Neural progenitor cell (in vitro differentiated cells): ENCODE data around the gene ACBD6. TPM values are rescaled to one million over a fixed set of nuclear protein-coding genes. Genes with fewer than 3 reads are reported as not detected.

ENCODE experiments used
- DNase-seq: peaks from one replicate; pipeline ENCODE4 v3.0.0-alpha.2; 2016; ENCODE audit warnings: low spot score
- H2AFZ ChIP-seq: fragments of 200-600 bp; sonication (generic); replicated peaks from 2 replicates; pipeline ENCODE4 v1.6.1; 2016; ENCODE audit warnings: antibody characterized with exemption
- H3F3A ChIP-seq: fragments of 200-600 bp; sonication (generic); 2 replicates; pipeline ENCODE4 v1.6.1; 2016; ENCODE audit warnings: antibody characterized with exemption, low read depth
- H3K27ac ChIP-seq: fragments of 200-600 bp; sonication (generic); 2 replicates; pipeline ENCODE4 v1.5.1; 2016; ENCODE audit warnings: mild to moderate bottlenecking
- H3K27me3 ChIP-seq: fragments of 200-600 bp; sonication (generic); 2 replicates; pipeline ENCODE4 v1.6.1; 2016; ENCODE audit warnings: mild to moderate bottlenecking, moderate library complexity
- H3K36me3 ChIP-seq: fragments of 200-600 bp; sonication (generic); 2 replicates; pipeline ENCODE4 v1.5.1; 2016
- H3K4me1 ChIP-seq: fragments of 200-600 bp; sonication (generic); 2 replicates; pipeline ENCODE4 v1.6.1; 2016; ENCODE audit warnings: mixed run types
- H3K4me2 ChIP-seq: fragments of 200-600 bp; sonication (generic); 2 replicates; pipeline ENCODE4 v1.6.1; 2016
- H3K4me3 ChIP-seq: fragments of 200-600 bp; sonication (generic); 2 replicates; pipeline ENCODE4 v1.5.1; 2016
- H3K79me2 ChIP-seq: fragments of 200-600 bp; sonication (generic); 2 replicates; pipeline ENCODE4 v1.6.1; 2016; ENCODE audit warnings: low read depth
- H3K9ac ChIP-seq: fragments of 200-600 bp; sonication (generic); 2 replicates; pipeline ENCODE4 v1.6.1; 2016
- H3K9me3 ChIP-seq: fragments of 200-600 bp; sonication (generic); 2 replicates; pipeline ENCODE4 v1.5.1; 2016; ENCODE audit warnings: low read depth
- H4K20me1 ChIP-seq: fragments of 200-600 bp; sonication (generic); 2 replicates; pipeline ENCODE4 v1.6.1; 2016; ENCODE audit warnings: low read depth
- H3K27ac Mint-ChIP-seq: 3 replicates; pipeline ENCODE4 v1.8.0; 2021; ENCODE audit warnings: mixed read lengths
- H3K27me3 Mint-ChIP-seq: 2 replicates; pipeline ENCODE4 v1.8.0; 2022; ENCODE audit warnings: low read depth, mild to moderate bottlenecking, inconsistent platforms, moderate library complexity, mixed read lengths; ENCODE audit not compliant: insufficient read depth
- H3K36me3 Mint-ChIP-seq: 3 replicates; pipeline ENCODE4 v1.8.0; 2021; ENCODE audit warnings: mixed read lengths
- H3K4me1 Mint-ChIP-seq: 3 replicates; pipeline ENCODE4 v1.8.0; 2021; ENCODE audit warnings: mixed read lengths
- H3K4me3 Mint-ChIP-seq: 3 replicates; pipeline ENCODE4 v1.8.0; 2021; ENCODE audit warnings: mild to moderate bottlenecking, moderate library complexity, mixed read lengths
- H3K9me3 Mint-ChIP-seq: 3 replicates; pipeline ENCODE4 v1.8.0; 2020; ENCODE audit warnings: mixed read lengths
- EZH2 ChIP-seq: fragments of 200-600 bp; sonication (generic); IDR thresholded peaks from 2 replicates; pipeline ENCODE4 v1.6.1; 2017; ENCODE audit warnings: antibody characterized with exemption, mild to moderate bottlenecking, moderate library complexity
- EZH2phosphoT487 ChIP-seq: fragments of 200-600 bp; sonication (generic); IDR thresholded peaks from 2 replicates; pipeline ENCODE4 v1.6.1; 2017; ENCODE audit warnings: antibody characterized with exemption
- total RNA-seq: library from RNA; depleted of rRNA; stranded (reverse); fragments of >200 nt; gene quantifications from 2 replicates; pipeline ENCODE4 v1.2.3, GENCODE V29; 2015; ENCODE audit warnings: low replicate concordance
- TF ChIP-seq, protein P1 (sequence below): fragments of 200-600 bp; sonication (generic); IDR thresholded peaks from 2 replicates; pipeline ENCODE4 v1.5.1; 2017; ENCODE audit warnings: antibody characterized with exemption, mild to moderate bottlenecking

The ACBD6 gene
- total RNA-seq, 1 donor from 2014 or later = 36.8 TPM

DNA sequence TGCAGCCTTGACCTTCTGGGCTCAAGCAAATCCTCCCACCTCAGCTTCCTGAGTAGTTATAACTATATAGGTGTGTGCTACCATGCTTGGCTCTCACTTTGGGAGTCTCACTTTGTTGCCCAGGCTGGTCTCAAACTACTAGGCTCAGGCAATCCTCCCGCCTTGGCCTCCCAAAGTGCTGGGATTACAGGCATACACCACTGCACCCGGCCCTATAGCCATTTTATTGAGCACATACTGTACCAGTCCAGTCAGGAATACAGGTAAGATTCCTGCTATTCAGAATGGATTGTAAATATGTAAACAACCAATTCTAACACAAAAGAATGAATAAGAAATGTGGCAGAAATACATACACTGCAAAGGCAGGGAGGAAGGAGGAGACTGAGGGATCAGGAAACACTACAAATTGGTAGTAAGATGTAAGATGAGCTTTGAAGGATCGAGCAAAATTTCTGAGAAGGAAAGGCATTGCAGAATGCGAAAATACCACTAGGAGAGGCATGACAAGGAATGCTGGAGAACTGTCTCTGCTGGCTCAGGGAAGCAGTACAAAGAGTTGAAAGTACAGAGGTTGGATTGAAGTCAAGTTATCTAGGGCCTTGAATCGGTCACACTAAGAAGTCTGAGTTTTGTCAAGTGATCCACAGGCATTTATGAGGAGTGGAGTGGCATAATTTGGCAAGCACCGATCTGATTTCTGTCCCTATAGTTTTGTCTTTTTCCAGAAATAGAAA is 211.9 kb downstream of the ACBD6 start:
- Mint-ChIP-seq H3K4me3 (no peak overlapping the region), H3K27ac (no peak overlapping the region), H3K9me3 (peaks cover 8% of the 10 kb centered on the region), H3K36me3 (peaks cover 10% of the 10 kb centered on the region), H3K4me1 (no peaks in the 10 kb centered on the region), H3K27me3 (peaks cover 3% of the 10 kb centered on the region)
- Histone ChIP-seq H3K9ac (no peak overlapping the region), H4K20me1 (no peaks in the 10 kb centered on the region), H3K36me3 (no peaks in the 10 kb centered on the region), H3K4me2 (no peak overlapping the region), H3K27ac (no peak overlapping the region), H2AFZ (no peak overlapping the region), H3K4me1 (no peaks in the 10 kb centered on the region), H3K4me3 (no peak overlapping the region), H3K9me3 (no peaks in the 10 kb centered on the region), H3K27me3 (no peaks in the 10 kb centered on the region), H3F3A (peaks cover 5% of the 10 kb centered on the region), H3K79me2 (no peaks in the 10 kb centered on the region)
- TF ChIP-seq EZH2 (no peak), EZH2phosphoT487 (no peak)
- TF ChIP-seq, protein P1, sequence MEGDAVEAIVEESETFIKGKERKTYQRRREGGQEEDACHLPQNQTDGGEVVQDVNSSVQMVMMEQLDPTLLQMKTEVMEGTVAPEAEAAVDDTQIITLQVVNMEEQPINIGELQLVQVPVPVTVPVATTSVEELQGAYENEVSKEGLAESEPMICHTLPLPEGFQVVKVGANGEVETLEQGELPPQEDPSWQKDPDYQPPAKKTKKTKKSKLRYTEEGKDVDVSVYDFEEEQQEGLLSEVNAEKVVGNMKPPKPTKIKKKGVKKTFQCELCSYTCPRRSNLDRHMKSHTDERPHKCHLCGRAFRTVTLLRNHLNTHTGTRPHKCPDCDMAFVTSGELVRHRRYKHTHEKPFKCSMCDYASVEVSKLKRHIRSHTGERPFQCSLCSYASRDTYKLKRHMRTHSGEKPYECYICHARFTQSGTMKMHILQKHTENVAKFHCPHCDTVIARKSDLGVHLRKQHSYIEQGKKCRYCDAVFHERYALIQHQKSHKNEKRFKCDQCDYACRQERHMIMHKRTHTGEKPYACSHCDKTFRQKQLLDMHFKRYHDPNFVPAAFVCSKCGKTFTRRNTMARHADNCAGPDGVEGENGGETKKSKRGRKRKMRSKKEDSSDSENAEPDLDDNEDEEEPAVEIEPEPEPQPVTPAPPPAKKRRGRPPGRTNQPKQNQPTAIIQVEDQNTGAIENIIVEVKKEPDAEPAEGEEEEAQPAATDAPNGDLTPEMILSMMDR = no peak
- DNase-seq = no peak

DNA sequence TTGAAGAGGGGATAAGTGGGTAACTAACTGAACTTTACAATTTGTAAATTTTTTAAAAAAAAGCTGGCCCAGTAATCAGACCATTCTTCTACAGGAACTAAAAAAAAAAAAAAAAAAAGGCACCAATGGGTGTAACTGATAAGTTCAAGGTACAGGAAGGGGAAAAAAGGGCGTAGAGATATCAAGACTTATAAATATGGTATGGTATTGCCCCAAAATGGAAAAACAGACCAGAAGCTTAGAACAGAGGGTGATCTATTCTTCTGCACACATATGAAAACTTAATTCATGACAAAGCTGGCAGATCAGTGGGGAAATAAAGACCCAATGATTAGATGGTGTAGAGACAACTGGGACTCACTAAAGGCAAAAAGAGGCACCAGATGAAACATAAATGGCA is 213.4 kb downstream of the ACBD6 start:
- H4K20me1 ChIP-seq = no peaks in the 10 kb centered on the region
- H3K9ac ChIP-seq = no peak overlapping the region
- Mint-ChIP-seq H3K27ac (no peak overlapping the region), H3K9me3 (peaks cover 8% of the 10 kb centered on the region), H3K4me3 (no peak overlapping the region), H3K4me1 (no peaks in the 10 kb centered on the region), H3K27me3 (no peaks in the 10 kb centered on the region), H3K36me3 (peaks cover 10% of the 10 kb centered on the region)
- H3K4me3 ChIP-seq = no peak overlapping the region
- peaks cover 5% of the 10 kb centered on the region for H3F3A ChIP-seq
- H3K27ac ChIP-seq = no peak overlapping the region
- no peak overlapping the region for H3K4me2 ChIP-seq
- no peaks in the 10 kb centered on the region for H3K4me1 ChIP-seq
- no peaks in the 10 kb centered on the region for H3K36me3 ChIP-seq
- TF ChIP-seq EZH2 (no peak), EZH2phosphoT487 (no peak)
- TF ChIP-seq, protein P1 = no peak
- H3K27me3 ChIP-seq = no peaks in the 10 kb centered on the region
- H3K9me3 ChIP-seq = no peaks in the 10 kb centered on the region
- no peak overlapping the region for H2AFZ ChIP-seq
- H3K79me2 ChIP-seq = no peaks in the 10 kb centered on the region
- no peak for DNase-seq

- H3K4me2 ChIP-seq = no peak overlapping the region
- peaks cover 5% of the 10 kb centered on the region for H3F3A ChIP-seq
- no peaks in the 10 kb centered on the region for H3K36me3 ChIP-seq
- DNase-seq = no peak
- no peak overlapping the region for H3K4me3 Mint-ChIP-seq
- no peaks in the 10 kb centered on the region for H3K27me3 Mint-ChIP-seq
- H3K9ac ChIP-seq = no peak overlapping the region
- no peaks in the 10 kb centered on the region for H3K4me1 Mint-ChIP-seq
- peaks cover 8% of the 10 kb centered on the region for H3K9me3 Mint-ChIP-seq
- no peaks in the 10 kb centered on the region for H3K79me2 ChIP-seq
- TF ChIP-seq, protein P1 = no peak
- TF ChIP-seq EZH2phosphoT487 (no peak), EZH2 (no peak)
- no peaks in the 10 kb centered on the region for H3K4me1 ChIP-seq
- no peaks in the 10 kb centered on the region for H3K27me3 ChIP-seq
- no peak overlapping the region for H2AFZ ChIP-seq
- no peak overlapping the region for H3K27ac Mint-ChIP-seq
- H3K27ac ChIP-seq = no peak overlapping the region
- peaks cover 13% of the 10 kb centered on the region for H3K36me3 Mint-ChIP-seq
- no peaks in the 10 kb centered on the region for H3K9me3 ChIP-seq
- no peaks in the 10 kb centered on the region for H4K20me1 ChIP-seq
- no peak overlapping the region for H3K4me3 ChIP-seq
These were observed 214.2 kb downstream of the ACBD6 start for GRCh38 chr1:180287988-180288705.
